ENCODE results near the gene GTPBP1. TPM values are rescaled to one million over a fixed set of nuclear protein-coding genes. Genes with fewer than 3 reads are reported as not detected.

GTPBP1 gene
- total and polyA plus RNA-seq, 2 of the 13 experiments (the other 11 are each of a cell fraction or from before 2014, with no cell fraction given) = 22.3 to 27.0 TPM

DNA sequence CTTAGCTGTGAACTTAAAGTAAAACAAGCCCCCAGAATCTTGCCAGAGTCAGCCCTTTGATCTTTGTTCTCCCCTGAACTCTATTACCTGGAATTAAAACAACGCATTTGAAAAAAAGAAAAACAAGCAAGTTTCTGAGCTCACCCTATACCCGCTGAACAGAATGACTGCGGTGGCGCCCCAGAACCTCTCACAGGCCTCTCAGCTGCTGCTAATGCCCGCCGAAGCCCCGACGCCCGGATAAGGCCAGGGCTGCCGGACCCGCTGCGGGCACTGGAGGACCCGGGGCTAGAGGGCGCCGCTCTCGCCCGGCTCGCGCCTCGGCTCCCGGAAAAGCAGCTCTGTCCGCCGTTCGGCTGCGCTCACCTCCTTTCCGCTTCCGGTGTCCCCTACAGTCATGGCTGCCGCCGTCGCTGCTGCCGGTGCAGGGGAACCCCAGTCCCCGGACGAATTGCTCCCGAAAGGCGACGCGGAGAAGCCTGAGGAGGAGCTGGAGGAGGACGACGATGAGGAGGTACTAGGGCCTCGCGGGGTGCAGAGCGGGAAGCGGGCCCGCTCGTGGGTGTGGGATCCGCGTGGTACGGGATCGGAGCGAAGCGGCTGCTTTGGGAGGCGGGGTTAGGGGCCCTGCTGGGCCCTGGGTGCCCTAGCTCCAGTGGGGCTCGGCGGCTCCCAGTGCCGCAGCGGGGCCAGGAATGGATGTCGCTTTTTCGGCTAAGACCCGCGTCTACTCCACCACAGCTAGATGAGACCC is 24.0 kb upstream of the GTPBP1 start, which contains the start of gene TOMM22 (continued):
- TF ChIP-seq NFE2 (CRISPR knock-in tag; IDR thresholded peaks at IDR 0.05) (no peak), GLMP (CRISPR knock-in tag; IDR thresholded peaks at IDR 0.05; ENCODE audit: borderline replicate concordance) (no peak), POLR2G (IDR thresholded peaks at IDR 0.05; ENCODE audit: low read depth, low read length) (peak; percentile 97), CCDC6 (CRISPR knock-in tag; IDR thresholded peaks at IDR 0.05) (peak; percentile 94; the same call in 1 of the 2 replicates), NAIF1 (CRISPR knock-in tag; IDR thresholded peaks at IDR 0.05; ENCODE audit: borderline replicate concordance) (peak; percentile 68; the same call in 1 of the 2 replicates), KLF6 (CRISPR knock-in tag; IDR thresholded peaks at IDR 0.05) (peak; percentile 91)
- TF ChIP-seq, protein P1, sequence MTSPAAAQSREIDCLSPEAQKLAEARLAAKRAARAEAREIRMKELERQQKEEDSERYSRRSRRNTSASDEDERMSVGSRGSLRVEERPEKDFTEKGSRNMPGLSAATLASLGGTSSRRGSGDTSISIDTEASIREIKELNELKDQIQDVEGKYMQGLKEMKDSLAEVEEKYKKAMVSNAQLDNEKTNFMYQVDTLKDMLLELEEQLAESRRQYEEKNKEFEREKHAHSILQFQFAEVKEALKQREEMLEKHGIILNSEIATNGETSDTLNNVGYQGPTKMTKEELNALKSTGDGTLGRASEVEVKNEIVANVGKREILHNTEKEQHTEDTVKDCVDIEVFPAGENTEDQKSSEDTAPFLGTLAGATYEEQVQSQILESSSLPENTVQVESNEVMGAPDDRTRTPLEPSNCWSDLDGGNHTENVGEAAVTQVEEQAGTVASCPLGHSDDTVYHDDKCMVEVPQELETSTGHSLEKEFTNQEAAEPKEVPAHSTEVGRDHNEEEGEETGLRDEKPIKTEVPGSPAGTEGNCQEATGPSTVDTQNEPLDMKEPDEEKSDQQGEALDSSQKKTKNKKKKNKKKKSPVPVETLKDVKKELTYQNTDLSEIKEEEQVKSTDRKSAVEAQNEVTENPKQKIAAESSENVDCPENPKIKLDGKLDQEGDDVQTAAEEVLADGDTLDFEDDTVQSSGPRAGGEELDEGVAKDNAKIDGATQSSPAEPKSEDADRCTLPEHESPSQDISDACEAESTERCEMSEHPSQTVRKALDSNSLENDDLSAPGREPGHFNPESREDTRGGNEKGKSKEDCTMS (CRISPR knock-in tag; conservative IDR thresholded peaks at IDR 0.05) = no peak; the same call in 1 of the 2 replicates
- TF ChIP-seq, protein P2, sequence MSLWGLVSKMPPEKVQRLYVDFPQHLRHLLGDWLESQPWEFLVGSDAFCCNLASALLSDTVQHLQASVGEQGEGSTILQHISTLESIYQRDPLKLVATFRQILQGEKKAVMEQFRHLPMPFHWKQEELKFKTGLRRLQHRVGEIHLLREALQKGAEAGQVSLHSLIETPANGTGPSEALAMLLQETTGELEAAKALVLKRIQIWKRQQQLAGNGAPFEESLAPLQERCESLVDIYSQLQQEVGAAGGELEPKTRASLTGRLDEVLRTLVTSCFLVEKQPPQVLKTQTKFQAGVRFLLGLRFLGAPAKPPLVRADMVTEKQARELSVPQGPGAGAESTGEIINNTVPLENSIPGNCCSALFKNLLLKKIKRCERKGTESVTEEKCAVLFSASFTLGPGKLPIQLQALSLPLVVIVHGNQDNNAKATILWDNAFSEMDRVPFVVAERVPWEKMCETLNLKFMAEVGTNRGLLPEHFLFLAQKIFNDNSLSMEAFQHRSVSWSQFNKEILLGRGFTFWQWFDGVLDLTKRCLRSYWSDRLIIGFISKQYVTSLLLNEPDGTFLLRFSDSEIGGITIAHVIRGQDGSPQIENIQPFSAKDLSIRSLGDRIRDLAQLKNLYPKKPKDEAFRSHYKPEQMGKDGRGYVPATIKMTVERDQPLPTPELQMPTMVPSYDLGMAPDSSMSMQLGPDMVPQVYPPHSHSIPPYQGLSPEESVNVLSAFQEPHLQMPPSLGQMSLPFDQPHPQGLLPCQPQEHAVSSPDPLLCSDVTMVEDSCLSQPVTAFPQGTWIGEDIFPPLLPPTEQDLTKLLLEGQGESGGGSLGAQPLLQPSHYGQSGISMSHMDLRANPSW (CRISPR knock-in tag; IDR thresholded peaks at IDR 0.05; ENCODE audit: borderline replicate concordance) = peak; percentile 46; the same call in 1 of the 2 replicates
